Astrocyte (in vitro differentiated cells and primary cell): ENCODE results near the gene TLCD1.

Source experiments
- CTCF ChIP-seq: IDR thresholded peaks from 2 replicates; pipeline ENCODE4 v1.5.1; 2011; ENCODE audit warnings: low read depth, mild to moderate bottlenecking, inconsistent platforms, low read length, moderate library complexity; ENCODE audit not compliant: insufficient read depth
- EZH2 ChIP-seq: IDR thresholded peaks from 2 replicates; pipeline ENCODE4 v1.6.1; 2012; ENCODE audit warnings: mild to moderate bottlenecking, low read length, inconsistent platforms; ENCODE audit not compliant: insufficient read depth

DNA sequence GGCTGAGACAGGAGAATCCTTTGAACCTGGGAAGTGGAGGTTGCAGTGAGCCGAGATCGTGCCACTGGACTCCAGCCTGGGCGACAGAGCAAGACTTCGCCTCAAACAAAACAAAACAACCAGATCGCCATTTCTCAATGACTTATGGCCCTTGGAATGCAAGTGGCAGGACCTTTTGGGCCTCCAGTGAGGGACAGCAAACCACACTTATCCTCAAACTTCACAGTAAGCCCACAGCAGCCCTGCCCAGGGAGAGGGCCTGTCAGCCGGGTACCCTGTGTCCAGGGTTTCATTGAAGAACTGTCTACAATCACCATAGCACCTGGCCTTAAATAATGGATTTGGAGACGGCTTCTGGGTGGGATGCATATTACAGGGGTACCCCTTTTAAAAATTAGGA, 29.5 kb upstream of the TLCD1 start:
- TF ChIP-seq CTCF, result no peak
- no peak for TF ChIP-seq EZH2
